K562 (cell line): ENCODE measurements around the gene CLCN2. TPM values are rescaled to one million over a fixed set of nuclear protein-coding genes. Genes with fewer than 3 reads are reported as not detected.
A peak's percentile ranks its signal among the peaks of the same experiment; 100 is the strongest.

Experiments
- ATF1 ChIP-seq, 2 experiments: fragments of 450-650 bp in 1 of 2; IDR thresholded peaks; 2 replicates each; pipeline ENCODE4 v1.6.1; 2016; ENCODE audit warnings: missing compliant biosample characterization in 1 of 2, missing genetic modification characterization in 1 of 2
- CHCHD3 ChIP-seq: fragments of 250-450 bp; sonication (Bioruptor Pico); IDR thresholded peaks from 2 replicates; pipeline ENCODE4 v2.1.2; 2022; ENCODE audit warnings: mild to moderate bottlenecking
- ELF1 ChIP-seq: fragments of 200-800 bp; sonication (Bioruptor generic); IDR thresholded peaks from 2 replicates; pipeline ENCODE4 v1.6.1; 2016; ENCODE audit warnings: missing genetic modification characterization, missing compliant biosample characterization
- FOXA3 ChIP-seq, 2 experiments: fragments of 450-650 bp in 1 of 2; sonication (generic) in 1 of 2; formaldehyde crosslinking; IDR thresholded peaks in 1 of 2; conservative IDR thresholded peaks in 1 of 2; 2 replicates each; pipeline versions ENCODE4 v1.4.0 to v1.8.0; 2020 to 2022; ENCODE audit warnings: mild to moderate bottlenecking in 2 of 2, missing genetic modification reagents in 1 of 2
- ILF3 ChIP-seq: fragments of 450-650 bp; IDR thresholded peaks from 2 replicates; pipeline ENCODE4 v1.6.1; 2018; ENCODE audit warnings: antibody characterized with exemption, mild to moderate bottlenecking, moderate library complexity, borderline replicate concordance
- RBM15 ChIP-seq: fragments of 200-400 bp; formaldehyde crosslinking; IDR thresholded peaks from 2 replicates; pipeline ENCODE4 v1.6.1; 2018; ENCODE audit warnings: mild to moderate bottlenecking, low read length, moderate library complexity; ENCODE audit not compliant: insufficient read depth
- SAFB2 ChIP-seq: fragments of 200-400 bp; formaldehyde crosslinking; IDR thresholded peaks from 2 replicates; pipeline ENCODE4 v1.6.1; 2018; ENCODE audit warnings: borderline replicate concordance, low read length, low read depth, moderate library complexity; ENCODE audit not compliant: severe bottlenecking
- SMARCA4 ChIP-seq: fragments of 450-650 bp; IDR thresholded peaks from 2 replicates; pipeline ENCODE4 v1.6.1; 2016
- SMARCA5 ChIP-seq: fragments of 450-650 bp; IDR thresholded peaks from 2 replicates; pipeline ENCODE4 v1.6.1; 2016
- SREBF2 ChIP-seq: sonication (generic); formaldehyde crosslinking; IDR thresholded peaks from 2 replicates; pipeline ENCODE4 v1.4.0; 2020; ENCODE audit warnings: mild to moderate bottlenecking, missing genetic modification reagents
- WHSC1 ChIP-seq: IDR thresholded peaks from one replicate; pipeline ENCODE4 v1.6.1; 2012; ENCODE audit warnings: low read length, control low read depth, inconsistent platforms
- XRCC5 ChIP-seq: fragments of 200-400 bp; formaldehyde crosslinking; IDR thresholded peaks from 2 replicates; pipeline ENCODE4 v1.6.1; 2017; ENCODE audit warnings: low read depth, mild to moderate bottlenecking, low read length
- polyA plus RNA-seq, 8 experiments: library from polyadenylated mRNA; depleted of rRNA in 4 of 8; stranded (reverse) in 5 of 8; unstranded in 3 of 8; fragments of >200 nt; fragmentation: Nextera tagmentation in 2 of 8; fragmentation: Illumina TruSeq in 1 of 8; extraction: Ambion mirVana in 2 of 8; extraction: Trizol in 1 of 8; gene quantifications; 2 replicates each; pipeline versions ENCODE4 v1.2.1 to v1.2.3, GENCODE V29; 2011 to 2014; ENCODE audit warnings: inconsistent platforms in 1 of 8, missing spikeins in 1 of 8
- total RNA-seq, 7 experiments: library from RNA; depleted of rRNA in 6 of 7; stranded (reverse); fragments of >200 nt in 6 of 7; fragmentation: Illumina TruSeq in 2 of 7; extraction: Trizol in 2 of 7; gene quantifications; 2 replicates each; pipeline versions ENCODE4 v1.2.1 to v1.2.3, GENCODE V29; 2011 to 2021; ENCODE audit warnings: low replicate concordance in 1 of 7
- TF ChIP-seq, protein P1 (sequence below): fragments of 250-450 bp; sonication (Bioruptor Pico); IDR thresholded peaks from 2 replicates; pipeline ENCODE4 v1.4.0; 2020; ENCODE audit warnings: mild to moderate bottlenecking, moderate library complexity
- TF ChIP-seq, protein P2 (sequence below): fragments of 450-650 bp; IDR thresholded peaks from 2 replicates; pipeline ENCODE4 v1.6.1; 2016; ENCODE audit warnings: missing biosample characterization, missing genetic modification characterization
- TF ChIP-seq, protein P3 (sequence below): fragments of 250-450 bp; sonication (Bioruptor Pico); IDR thresholded peaks from 2 replicates; pipeline ENCODE4 v1.5.0; 2022; ENCODE audit warnings: mild to moderate bottlenecking
- TF ChIP-seq, protein P4 (sequence below): sonication (generic); formaldehyde crosslinking; IDR thresholded peaks from 2 replicates; pipeline ENCODE4 v1.8.0; 2022; ENCODE audit warnings: mild to moderate bottlenecking, low read depth, missing genetic modification reagents
- TF ChIP-seq, protein P5 (sequence below): fragments of 450-650 bp; conservative IDR thresholded peaks from 2 replicates; pipeline ENCODE4 v1.6.1; 2016; ENCODE audit warnings: missing genetic modification characterization, low read depth, mild to moderate bottlenecking, control low read depth, missing compliant biosample characterization

CLCN2 gene
- total and polyA plus RNA-seq, 9 of the 15 experiments (the other 6 are each of a cell fraction or from before 2014, with no cell fraction given): 0.10 to 14.0 (median 6.9) TPM

DNA sequence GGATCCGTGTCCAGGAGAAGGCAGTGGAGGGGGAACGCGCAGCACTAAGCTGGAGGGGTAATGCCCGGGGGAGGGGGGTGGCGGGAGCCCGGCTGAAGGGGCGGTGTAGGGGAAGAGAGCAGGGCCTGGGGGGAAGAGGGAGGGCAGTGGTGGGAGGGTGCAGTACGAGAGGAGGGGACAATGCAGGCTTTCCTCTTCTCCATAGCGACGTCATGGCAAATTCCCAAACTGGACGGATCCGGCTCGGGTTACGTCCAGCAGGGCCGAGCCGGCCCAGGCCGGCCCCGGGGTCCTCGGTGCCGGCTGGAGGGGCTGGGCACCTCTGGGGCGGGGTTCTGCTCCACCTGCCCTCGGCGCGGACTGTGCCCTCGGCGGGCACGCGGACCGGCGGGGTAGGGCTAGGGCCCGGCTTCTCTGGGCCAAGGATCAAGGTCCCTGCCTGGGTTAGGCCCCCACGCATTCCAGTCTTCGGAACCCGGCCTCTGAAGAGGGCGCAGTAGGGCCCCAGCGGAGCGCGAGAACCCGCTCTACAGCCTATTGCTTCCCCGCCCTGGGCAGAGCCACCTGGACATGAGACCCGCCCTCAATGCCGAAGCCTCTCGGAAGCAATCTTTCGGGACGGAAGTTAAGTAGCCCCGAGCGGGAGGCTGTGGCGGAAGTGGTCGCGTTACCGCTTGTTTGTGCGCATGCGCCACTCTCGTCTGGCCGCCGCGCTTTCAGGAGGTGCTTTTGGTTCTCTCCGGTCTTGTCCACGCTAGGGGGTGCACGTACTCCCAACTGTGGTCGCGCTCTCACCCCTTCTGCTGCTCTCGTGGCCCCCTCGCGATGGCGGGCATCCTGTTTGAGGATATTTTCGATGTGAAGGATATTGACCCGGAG, 1.5 kb upstream of the CLCN2 start (continued):
- TF ChIP-seq, protein P1, sequence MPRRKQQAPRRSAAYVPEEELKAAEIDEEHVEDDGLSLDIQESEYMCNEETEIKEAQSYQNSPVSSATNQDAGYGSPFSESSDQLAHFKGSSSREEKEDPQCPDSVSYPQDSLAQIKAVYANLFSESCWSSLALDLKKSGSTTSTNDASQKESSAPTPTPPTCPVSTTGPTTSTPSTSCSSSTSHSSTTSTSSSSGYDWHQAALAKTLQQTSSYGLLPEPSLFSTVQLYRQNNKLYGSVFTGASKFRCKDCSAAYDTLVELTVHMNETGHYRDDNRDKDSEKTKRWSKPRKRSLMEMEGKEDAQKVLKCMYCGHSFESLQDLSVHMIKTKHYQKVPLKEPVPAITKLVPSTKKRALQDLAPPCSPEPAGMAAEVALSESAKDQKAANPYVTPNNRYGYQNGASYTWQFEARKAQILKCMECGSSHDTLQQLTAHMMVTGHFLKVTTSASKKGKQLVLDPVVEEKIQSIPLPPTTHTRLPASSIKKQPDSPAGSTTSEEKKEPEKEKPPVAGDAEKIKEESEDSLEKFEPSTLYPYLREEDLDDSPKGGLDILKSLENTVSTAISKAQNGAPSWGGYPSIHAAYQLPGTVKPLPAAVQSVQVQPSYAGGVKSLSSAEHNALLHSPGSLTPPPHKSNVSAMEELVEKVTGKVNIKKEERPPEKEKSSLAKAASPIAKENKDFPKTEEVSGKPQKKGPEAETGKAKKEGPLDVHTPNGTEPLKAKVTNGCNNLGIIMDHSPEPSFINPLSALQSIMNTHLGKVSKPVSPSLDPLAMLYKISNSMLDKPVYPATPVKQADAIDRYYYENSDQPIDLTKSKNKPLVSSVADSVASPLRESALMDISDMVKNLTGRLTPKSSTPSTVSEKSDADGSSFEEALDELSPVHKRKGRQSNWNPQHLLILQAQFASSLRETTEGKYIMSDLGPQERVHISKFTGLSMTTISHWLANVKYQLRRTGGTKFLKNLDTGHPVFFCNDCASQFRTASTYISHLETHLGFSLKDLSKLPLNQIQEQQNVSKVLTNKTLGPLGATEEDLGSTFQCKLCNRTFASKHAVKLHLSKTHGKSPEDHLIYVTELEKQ (CRISPR knock-in tag): no peak
- TF ChIP-seq XRCC5 (no peak), SMARCA4 (peak; percentile 54; the same call in 1 of the 2 replicates), SREBF2 (no peak), ELF1 (tag) (peak; percentile 82), RBM15 (no peak), FOXA3 (CRISPR knock-in tag; conservative IDR thresholded peaks at IDR 0.05 in 1 of 2, IDR thresholded peaks at IDR 0.05 in 1 of 2) (no peak), ILF3 (no peak; the same call in 1 of the 2 replicates), SMARCA5 (no peak), WHSC1 (no peak), CHCHD3 (CRISPR knock-in tag) (no peak), SAFB2 (no peak), ATF1 (CRISPR knock-in tag; IDR thresholded peaks at IDR 0.05) (no peak), ATF1 (tag; IDR thresholded peaks at IDR 0.05) (peak; percentile 71)
- TF ChIP-seq, protein P2, sequence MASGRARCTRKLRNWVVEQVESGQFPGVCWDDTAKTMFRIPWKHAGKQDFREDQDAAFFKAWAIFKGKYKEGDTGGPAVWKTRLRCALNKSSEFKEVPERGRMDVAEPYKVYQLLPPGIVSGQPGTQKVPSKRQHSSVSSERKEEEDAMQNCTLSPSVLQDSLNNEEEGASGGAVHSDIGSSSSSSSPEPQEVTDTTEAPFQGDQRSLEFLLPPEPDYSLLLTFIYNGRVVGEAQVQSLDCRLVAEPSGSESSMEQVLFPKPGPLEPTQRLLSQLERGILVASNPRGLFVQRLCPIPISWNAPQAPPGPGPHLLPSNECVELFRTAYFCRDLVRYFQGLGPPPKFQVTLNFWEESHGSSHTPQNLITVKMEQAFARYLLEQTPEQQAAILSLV: no peak
- TF ChIP-seq, protein P3, sequence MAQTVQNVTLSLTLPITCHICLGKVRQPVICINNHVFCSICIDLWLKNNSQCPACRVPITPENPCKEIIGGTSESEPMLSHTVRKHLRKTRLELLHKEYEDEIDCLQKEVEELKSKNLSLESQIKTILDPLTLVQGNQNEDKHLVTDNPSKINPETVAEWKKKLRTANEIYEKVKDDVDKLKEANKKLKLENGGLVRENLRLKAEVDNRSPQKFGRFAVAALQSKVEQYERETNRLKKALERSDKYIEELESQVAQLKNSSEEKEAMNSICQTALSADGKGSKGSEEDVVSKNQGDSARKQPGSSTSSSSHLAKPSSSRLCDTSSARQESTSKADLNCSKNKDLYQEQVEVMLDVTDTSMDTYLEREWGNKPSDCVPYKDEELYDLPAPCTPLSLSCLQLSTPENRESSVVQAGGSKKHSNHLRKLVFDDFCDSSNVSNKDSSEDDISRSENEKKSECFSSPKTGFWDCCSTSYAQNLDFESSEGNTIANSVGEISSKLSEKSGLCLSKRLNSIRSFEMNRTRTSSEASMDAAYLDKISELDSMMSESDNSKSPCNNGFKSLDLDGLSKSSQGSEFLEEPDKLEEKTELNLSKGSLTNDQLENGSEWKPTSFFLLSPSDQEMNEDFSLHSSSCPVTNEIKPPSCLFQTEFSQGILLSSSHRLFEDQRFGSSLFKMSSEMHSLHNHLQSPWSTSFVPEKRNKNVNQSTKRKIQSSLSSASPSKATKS (CRISPR knock-in tag): no peak
- TF ChIP-seq, protein P4, sequence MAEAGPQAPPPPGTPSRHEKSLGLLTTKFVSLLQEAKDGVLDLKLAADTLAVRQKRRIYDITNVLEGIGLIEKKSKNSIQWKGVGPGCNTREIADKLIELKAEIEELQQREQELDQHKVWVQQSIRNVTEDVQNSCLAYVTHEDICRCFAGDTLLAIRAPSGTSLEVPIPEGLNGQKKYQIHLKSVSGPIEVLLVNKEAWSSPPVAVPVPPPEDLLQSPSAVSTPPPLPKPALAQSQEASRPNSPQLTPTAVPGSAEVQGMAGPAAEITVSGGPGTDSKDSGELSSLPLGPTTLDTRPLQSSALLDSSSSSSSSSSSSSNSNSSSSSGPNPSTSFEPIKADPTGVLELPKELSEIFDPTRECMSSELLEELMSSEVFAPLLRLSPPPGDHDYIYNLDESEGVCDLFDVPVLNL (CRISPR knock-in tag): peak; percentile 51; the same call in 1 of the 2 replicates
- TF ChIP-seq, protein P5, sequence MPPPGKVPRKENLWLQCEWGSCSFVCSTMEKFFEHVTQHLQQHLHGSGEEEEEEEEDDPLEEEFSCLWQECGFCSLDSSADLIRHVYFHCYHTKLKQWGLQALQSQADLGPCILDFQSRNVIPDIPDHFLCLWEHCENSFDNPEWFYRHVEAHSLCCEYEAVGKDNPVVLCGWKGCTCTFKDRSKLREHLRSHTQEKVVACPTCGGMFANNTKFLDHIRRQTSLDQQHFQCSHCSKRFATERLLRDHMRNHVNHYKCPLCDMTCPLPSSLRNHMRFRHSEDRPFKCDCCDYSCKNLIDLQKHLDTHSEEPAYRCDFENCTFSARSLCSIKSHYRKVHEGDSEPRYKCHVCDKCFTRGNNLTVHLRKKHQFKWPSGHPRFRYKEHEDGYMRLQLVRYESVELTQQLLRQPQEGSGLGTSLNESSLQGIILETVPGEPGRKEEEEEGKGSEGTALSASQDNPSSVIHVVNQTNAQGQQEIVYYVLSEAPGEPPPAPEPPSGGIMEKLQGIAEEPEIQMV: no peak
